T47D (cell line): ENCODE data around the gene FAM83C.

Experiments used
- DNase-seq, 2 experiments: peaks; one replicate each; pipeline versions ENCODE4 v3.0.0 to v3.0.0-alpha.2; 2011 to 2012; ENCODE audit warnings: low read depth in 1 of 2, low spot score in 1 of 2
- JUND ChIP-seq: IDR thresholded peaks from 2 replicates; pipeline ENCODE4 v1.6.1; 2012; ENCODE audit warnings: low read depth
- in situ Hi-C: cut with HindIII; loops from 2 replicates; pipeline ENCODE4 v1.10.0; 2016; ENCODE audit warnings: low sequenced_read_pairs, low pct_unique_long_range_greater_than_20kb

FAM83C gene

GRCh38 chr20:35237486-35237885, 54.7 kb downstream of the FAM83C start:
- DNase-seq, result no peak
- in situ Hi-C loops, result no loop called here

GRCh38 chr20:35235881-35236280, 56.3 kb downstream of the FAM83C start:
- DNase-seq, result no peak
- no peak for TF ChIP-seq JUND
- in situ Hi-C loops, result no loop called here

More at GRCh38 chr20:35237486-35237885, 54.7 kb downstream of the FAM83C start:
- TF ChIP-seq JUND, result no peak
